Stomach (tissue), 4 donors: ENCODE results near the gene SIN3B.

Source experiments
- EP300 ChIP-seq: sonication (generic); formaldehyde crosslinking; IDR thresholded peaks from one replicate; pipeline ENCODE4 v1.6.1; 2017; ENCODE audit warnings: antibody characterized with exemption
- POLR2A ChIP-seq, 4 donors: fragments of 450-650 bp; IDR thresholded peaks; one replicate each; pipeline ENCODE4 v1.6.1; 2016; ENCODE audit warnings: antibody characterized with exemption in 4 of 4, control low read depth in 2 of 4, mild to moderate bottlenecking in 1 of 4, moderate library complexity in 1 of 4
- TF ChIP-seq, protein P1 (sequence below), 7 experiments: fragments of 450-650 bp in 4 of 7; fragments of 200-600 bp in 3 of 7; sonication (generic) in 3 of 7; IDR thresholded peaks; one replicate each; pipeline ENCODE4 v1.5.1; 2016 to 2019; ENCODE audit warnings: antibody characterized with exemption in 7 of 7, control low read depth in 2 of 7, mild to moderate bottlenecking in 1 of 7

DNA sequence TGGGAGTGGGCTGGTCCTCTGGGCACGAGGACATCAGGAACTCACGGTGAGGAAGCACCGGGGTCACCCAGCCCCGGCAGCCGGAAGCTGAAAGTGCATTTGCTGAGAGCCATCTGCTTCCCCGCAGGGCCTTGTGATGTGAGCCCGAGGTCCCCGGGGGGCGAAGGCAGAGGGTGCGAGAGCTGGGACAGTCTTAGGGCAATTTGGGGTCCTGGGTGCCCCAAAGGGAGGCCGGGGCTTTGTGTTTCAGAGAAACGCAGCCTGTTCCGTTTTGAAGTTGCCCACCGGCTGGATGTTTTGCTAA is 64.4 kb downstream of the SIN3B start:
- TF ChIP-seq, protein P1, sequence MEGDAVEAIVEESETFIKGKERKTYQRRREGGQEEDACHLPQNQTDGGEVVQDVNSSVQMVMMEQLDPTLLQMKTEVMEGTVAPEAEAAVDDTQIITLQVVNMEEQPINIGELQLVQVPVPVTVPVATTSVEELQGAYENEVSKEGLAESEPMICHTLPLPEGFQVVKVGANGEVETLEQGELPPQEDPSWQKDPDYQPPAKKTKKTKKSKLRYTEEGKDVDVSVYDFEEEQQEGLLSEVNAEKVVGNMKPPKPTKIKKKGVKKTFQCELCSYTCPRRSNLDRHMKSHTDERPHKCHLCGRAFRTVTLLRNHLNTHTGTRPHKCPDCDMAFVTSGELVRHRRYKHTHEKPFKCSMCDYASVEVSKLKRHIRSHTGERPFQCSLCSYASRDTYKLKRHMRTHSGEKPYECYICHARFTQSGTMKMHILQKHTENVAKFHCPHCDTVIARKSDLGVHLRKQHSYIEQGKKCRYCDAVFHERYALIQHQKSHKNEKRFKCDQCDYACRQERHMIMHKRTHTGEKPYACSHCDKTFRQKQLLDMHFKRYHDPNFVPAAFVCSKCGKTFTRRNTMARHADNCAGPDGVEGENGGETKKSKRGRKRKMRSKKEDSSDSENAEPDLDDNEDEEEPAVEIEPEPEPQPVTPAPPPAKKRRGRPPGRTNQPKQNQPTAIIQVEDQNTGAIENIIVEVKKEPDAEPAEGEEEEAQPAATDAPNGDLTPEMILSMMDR (IDR thresholded peaks at IDR 0.05) = no peak
- TF ChIP-seq POLR2A (IDR thresholded peaks at IDR 0.05) (no peak), EP300 (no peak)
